OCI-M1 (cell line): ENCODE measurements around the gene TYMP.

ENCODE experiments used
- DNase-seq: peaks from one replicate; lab custom pipeline; 2025; lab: John Stamatoyannopoulos, UW

The TYMP gene

GRCh38 chr22:50505276-50505775 is 24.5 kb downstream of the TYMP start:
- no peak for DNase-seq

- DNase-seq, result no peak
Measured at GRCh38 chr22:50504369-50505211, 25.2 kb downstream of the TYMP start.

- DNase-seq, result no peak
Measured at GRCh38 chr22:50503475-50504145, 26.2 kb downstream of the TYMP start.

GRCh38 chr22:50502628-50503474 is 27.0 kb downstream of the TYMP start:
- no peak for DNase-seq

- no peak for DNase-seq
Measured at GRCh38 chr22:50502096-50502495, 27.7 kb downstream of the TYMP start.

- no peak for DNase-seq
Measured at GRCh38 chr22:50500452-50500851, 29.4 kb downstream of the TYMP start.

- peak; percentile 91 for DNase-seq
Measured at GRCh38 chr22:50498322-50498890, 31.4 kb downstream of the TYMP start.

- DNase-seq, result no peak
Measured at GRCh38 chr22:50497093-50497492, 32.7 kb downstream of the TYMP start.

- no peak for DNase-seq
Measured at GRCh38 chr22:50490531-50491308, 39.1 kb downstream of the TYMP start.

- no peak for DNase-seq
Measured at GRCh38 chr22:50489363-50490243, 40.2 kb downstream of the TYMP start.

GRCh38 chr22:50488886-50489285 is 40.9 kb downstream of the TYMP start:
- DNase-seq, result no peak

- no peak for DNase-seq
Measured at GRCh38 chr22:50488006-50488677, 41.7 kb downstream of the TYMP start.

GRCh38 chr22:50487290-50488005 is 42.4 kb downstream of the TYMP start:
- no peak for DNase-seq

- no peak for DNase-seq
Measured at GRCh38 chr22:50486561-50487289, 43.1 kb downstream of the TYMP start, which contains the start of gene MIOX. MIOX (plus strand) TSS chr22:50486859; CDS start chr22:50486898, 39 bp downstream.

- DNase-seq, result peak; percentile 22
Measured at GRCh38 chr22:50485221-50486131, 44.3 kb downstream of the TYMP start.

GRCh38 chr22:50483977-50484853 is 45.6 kb downstream of the TYMP start:
- DNase-seq, result no peak
